ENCODE measurements around the gene SUDS3. TPM values are rescaled to one million over a fixed set of nuclear protein-coding genes. Genes with fewer than 3 reads are reported as not detected.

Gene SUDS3
- polyA plus RNA-seq, 1 donor from 2014 or later, result 67.9 TPM

DNA sequence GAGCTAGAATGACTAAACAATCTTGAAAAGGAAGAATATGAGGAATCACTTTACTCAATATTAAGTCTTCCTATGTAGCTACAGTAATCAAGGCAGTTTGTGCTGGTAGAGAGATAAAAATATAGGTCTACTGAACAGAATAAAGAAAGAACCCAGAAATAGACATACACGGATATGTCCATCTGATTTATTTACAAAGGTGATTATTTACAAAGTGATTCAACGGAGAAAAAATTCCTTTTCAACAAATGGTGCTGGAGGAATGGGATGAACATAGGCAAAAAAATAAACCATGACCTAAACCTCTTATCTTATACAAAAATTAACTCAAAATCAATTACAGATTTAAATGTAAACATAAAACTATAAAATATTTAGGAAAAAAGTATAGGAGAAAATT lies 40.2 kb upstream of the SUDS3 start:
- Histone ChIP-seq H3F3A (ENCODE audit: insufficient read depth, low read length, poor library complexity, severe bottlenecking) (no peaks in the 10 kb centered on the region), H3K4me2 (ENCODE audit: low read length) (no peak overlapping the region), H4K20me1 (ENCODE audit: insufficient read depth) (no peaks in the 10 kb centered on the region), H3K27me3 (ENCODE audit: insufficient read depth, low read depth, low read length) (no peaks in the 10 kb centered on the region), H3K9me2 (ENCODE audit: insufficient read depth, low read length) (no peaks in the 10 kb centered on the region), H3K9me3 (ENCODE audit: low read length) (no peaks in the 10 kb centered on the region), H3K36me3 (ENCODE audit: insufficient read depth, low read length) (no peaks in the 10 kb centered on the region), H3K79me2 (replicated peaks; ENCODE audit: insufficient read depth, low read length) (no peaks in the 10 kb centered on the region), H2AFZ (ENCODE audit: low read depth, low read length) (no peak overlapping the region), H3K9ac (ENCODE audit: low read length) (no peak overlapping the region), H3K4me3 (ENCODE audit: low read length) (no peak overlapping the region), H3K27ac (ENCODE audit: low read length) (no peak overlapping the region)
- TF ChIP-seq RAD21 (conservative IDR thresholded peaks at IDR 0.05), result no peak
- no peak for TF ChIP-seq POLR2AphosphoS5 (IDR thresholded peaks at IDR 0.05)
- TF ChIP-seq EZH2 (IDR thresholded peaks at IDR 0.05; ENCODE audit: borderline replicate concordance, insufficient read depth, low read length, poor library complexity, severe bottlenecking), result no peak
- no peak for TF ChIP-seq MXI1 (conservative IDR thresholded peaks at IDR 0.05; ENCODE audit: poor library complexity, severe bottlenecking)
- TF ChIP-seq, protein P1, sequence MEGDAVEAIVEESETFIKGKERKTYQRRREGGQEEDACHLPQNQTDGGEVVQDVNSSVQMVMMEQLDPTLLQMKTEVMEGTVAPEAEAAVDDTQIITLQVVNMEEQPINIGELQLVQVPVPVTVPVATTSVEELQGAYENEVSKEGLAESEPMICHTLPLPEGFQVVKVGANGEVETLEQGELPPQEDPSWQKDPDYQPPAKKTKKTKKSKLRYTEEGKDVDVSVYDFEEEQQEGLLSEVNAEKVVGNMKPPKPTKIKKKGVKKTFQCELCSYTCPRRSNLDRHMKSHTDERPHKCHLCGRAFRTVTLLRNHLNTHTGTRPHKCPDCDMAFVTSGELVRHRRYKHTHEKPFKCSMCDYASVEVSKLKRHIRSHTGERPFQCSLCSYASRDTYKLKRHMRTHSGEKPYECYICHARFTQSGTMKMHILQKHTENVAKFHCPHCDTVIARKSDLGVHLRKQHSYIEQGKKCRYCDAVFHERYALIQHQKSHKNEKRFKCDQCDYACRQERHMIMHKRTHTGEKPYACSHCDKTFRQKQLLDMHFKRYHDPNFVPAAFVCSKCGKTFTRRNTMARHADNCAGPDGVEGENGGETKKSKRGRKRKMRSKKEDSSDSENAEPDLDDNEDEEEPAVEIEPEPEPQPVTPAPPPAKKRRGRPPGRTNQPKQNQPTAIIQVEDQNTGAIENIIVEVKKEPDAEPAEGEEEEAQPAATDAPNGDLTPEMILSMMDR (IDR thresholded peaks at IDR 0.05; ENCODE audit: poor library complexity, severe bottlenecking), result no peak
- no peak for TF ChIP-seq EP300 (conservative IDR thresholded peaks at IDR 0.05; ENCODE audit: poor library complexity, severe bottlenecking)
- no peak for TF ChIP-seq TAF1 (IDR thresholded peaks at IDR 0.05; ENCODE audit: low read depth)
- TF ChIP-seq, protein P2, sequence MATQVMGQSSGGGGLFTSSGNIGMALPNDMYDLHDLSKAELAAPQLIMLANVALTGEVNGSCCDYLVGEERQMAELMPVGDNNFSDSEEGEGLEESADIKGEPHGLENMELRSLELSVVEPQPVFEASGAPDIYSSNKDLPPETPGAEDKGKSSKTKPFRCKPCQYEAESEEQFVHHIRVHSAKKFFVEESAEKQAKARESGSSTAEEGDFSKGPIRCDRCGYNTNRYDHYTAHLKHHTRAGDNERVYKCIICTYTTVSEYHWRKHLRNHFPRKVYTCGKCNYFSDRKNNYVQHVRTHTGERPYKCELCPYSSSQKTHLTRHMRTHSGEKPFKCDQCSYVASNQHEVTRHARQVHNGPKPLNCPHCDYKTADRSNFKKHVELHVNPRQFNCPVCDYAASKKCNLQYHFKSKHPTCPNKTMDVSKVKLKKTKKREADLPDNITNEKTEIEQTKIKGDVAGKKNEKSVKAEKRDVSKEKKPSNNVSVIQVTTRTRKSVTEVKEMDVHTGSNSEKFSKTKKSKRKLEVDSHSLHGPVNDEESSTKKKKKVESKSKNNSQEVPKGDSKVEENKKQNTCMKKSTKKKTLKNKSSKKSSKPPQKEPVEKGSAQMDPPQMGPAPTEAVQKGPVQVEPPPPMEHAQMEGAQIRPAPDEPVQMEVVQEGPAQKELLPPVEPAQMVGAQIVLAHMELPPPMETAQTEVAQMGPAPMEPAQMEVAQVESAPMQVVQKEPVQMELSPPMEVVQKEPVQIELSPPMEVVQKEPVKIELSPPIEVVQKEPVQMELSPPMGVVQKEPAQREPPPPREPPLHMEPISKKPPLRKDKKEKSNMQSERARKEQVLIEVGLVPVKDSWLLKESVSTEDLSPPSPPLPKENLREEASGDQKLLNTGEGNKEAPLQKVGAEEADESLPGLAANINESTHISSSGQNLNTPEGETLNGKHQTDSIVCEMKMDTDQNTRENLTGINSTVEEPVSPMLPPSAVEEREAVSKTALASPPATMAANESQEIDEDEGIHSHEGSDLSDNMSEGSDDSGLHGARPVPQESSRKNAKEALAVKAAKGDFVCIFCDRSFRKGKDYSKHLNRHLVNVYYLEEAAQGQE (IDR thresholded peaks at IDR 0.05; ENCODE audit: borderline replicate concordance), result no peak
- TF ChIP-seq SMC3 (conservative IDR thresholded peaks at IDR 0.05; ENCODE audit: poor library complexity), result no peak

DNA sequence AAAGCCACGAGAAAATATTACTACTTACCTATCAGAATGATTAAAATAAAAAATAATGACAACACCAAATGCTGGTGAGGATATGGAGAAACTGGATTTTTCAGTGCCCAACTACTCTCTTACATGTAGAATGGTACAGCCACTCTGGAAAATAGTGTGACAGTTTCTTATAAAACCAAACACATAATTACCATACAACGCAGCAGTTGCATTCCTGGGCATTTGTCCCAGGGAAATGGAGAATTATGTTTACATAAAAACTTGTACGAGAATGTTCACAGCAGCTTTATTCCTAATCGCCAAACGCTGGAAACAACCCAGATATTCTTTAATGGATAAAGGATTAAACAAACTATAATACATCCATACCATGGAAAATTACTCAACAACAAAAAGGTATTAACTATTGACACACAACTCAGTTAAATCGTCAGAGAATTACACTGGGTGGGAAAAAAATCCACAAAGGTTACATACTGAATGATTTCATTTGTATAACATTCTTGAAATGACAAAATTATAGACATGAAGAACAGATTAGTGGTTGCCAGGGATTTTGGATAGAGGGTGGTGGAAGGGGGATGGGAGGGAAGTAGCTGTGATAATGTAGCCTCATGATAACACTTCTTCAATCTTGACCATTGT lies 39.0 kb upstream of the SUDS3 start:
- Histone ChIP-seq H3K27me3 (ENCODE audit: insufficient read depth, low read depth, low read length) (no peaks in the 10 kb centered on the region), H3F3A (ENCODE audit: insufficient read depth, low read length, poor library complexity, severe bottlenecking) (no peaks in the 10 kb centered on the region), H3K4me2 (ENCODE audit: low read length) (no peak overlapping the region), H3K36me3 (ENCODE audit: insufficient read depth, low read length) (no peaks in the 10 kb centered on the region), H3K9me2 (ENCODE audit: insufficient read depth, low read length) (no peaks in the 10 kb centered on the region), H3K4me3 (ENCODE audit: low read length) (no peak overlapping the region), H2AFZ (ENCODE audit: low read depth, low read length) (no peak overlapping the region), H3K9ac (ENCODE audit: low read length) (no peak overlapping the region), H3K27ac (ENCODE audit: low read length) (no peak overlapping the region), H3K79me2 (replicated peaks; ENCODE audit: insufficient read depth, low read length) (no peaks in the 10 kb centered on the region), H3K9me3 (ENCODE audit: low read length) (no peaks in the 10 kb centered on the region), H4K20me1 (ENCODE audit: insufficient read depth) (no peaks in the 10 kb centered on the region)
- TF ChIP-seq MXI1 (conservative IDR thresholded peaks at IDR 0.05; ENCODE audit: poor library complexity, severe bottlenecking) (no peak), TAF1 (IDR thresholded peaks at IDR 0.05; ENCODE audit: low read depth) (no peak), RAD21 (conservative IDR thresholded peaks at IDR 0.05) (no peak), POLR2AphosphoS5 (IDR thresholded peaks at IDR 0.05) (no peak), EP300 (conservative IDR thresholded peaks at IDR 0.05; ENCODE audit: poor library complexity, severe bottlenecking) (no peak), EZH2 (IDR thresholded peaks at IDR 0.05; ENCODE audit: borderline replicate concordance, insufficient read depth, low read length, poor library complexity, severe bottlenecking) (no peak), SMC3 (conservative IDR thresholded peaks at IDR 0.05; ENCODE audit: poor library complexity) (no peak)
- TF ChIP-seq, protein P2 (IDR thresholded peaks at IDR 0.05; ENCODE audit: borderline replicate concordance), result no peak
- TF ChIP-seq, protein P1 (IDR thresholded peaks at IDR 0.05; ENCODE audit: poor library complexity, severe bottlenecking), result no peak

Data from neural cell (in vitro differentiated cells).